Measurements from ENCODE around the gene SDCCAG8.

SDCCAG8 gene

GRCh38 chr1:243341074-243341473, 85.2 kb downstream of the SDCCAG8 start:
- no peak for DNase-seq

- peak; percentile 84 for DNase-seq
Measured at GRCh38 chr1:243343970-243344937, 88.4 kb downstream of the SDCCAG8 start.

GRCh38 chr1:243345205-243345604, 89.4 kb downstream of the SDCCAG8 start:
- DNase-seq: no peak

DNA sequence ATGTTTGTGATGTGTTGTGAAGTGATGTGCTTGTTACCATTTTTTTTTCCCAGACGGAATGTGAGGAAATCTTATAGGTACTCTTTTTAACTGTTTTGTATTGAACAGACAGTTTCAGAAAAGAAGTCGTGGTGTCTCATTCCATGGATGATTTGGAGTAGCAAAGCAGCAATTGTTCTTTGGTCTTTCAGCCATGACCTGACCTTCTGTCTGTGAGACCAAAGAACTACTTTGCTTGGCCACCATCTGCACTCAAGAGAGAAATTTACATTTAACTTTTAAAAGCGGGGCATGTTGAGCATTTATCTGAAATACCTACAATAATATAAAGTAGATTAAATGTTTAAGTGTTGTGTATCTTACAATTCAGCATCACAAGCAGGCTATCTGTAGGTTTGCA, 90.2 kb downstream of the SDCCAG8 start:
- DNase-seq: no peak

DNA sequence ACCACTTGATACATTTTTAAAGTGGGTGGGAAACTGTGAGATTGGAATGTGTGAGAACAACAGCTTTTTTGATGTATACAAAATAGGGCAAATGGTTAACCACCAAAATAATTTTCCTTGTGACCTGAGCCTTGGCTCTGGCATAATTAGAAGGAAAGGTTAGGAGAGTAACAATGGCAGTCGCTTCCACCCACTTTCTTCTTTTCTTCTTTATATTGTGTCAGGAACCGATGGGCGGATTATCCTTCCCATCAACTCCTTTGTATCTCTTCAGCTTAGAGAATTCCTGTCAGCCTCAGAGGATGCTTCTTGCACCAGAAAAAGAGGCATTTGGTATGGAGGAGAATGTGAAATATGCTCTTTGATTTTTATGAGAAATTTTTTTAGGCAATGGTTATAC, 90.6 kb downstream of the SDCCAG8 start:
- DNase-seq: no peak

DNA sequence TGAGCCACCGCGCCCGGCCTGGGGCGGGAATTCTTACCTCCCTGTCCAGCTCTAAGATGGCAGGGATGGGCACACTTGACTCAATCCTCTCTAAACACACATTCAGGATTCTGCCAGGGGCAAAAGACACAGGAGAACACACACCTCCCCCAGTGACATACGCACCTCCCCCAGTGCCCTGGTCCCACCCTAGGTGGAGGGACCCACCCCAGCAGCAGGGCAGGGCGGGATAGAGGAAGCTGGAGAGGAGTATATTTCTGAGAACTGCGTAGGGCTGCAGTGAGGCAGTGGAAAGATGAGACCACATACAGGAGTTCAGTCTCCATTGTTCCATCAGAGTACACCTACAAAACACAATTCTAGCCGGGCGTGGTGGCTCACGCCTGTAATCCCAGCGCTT, 92.5 kb downstream of the SDCCAG8 start:
- no peak for DNase-seq

DNA sequence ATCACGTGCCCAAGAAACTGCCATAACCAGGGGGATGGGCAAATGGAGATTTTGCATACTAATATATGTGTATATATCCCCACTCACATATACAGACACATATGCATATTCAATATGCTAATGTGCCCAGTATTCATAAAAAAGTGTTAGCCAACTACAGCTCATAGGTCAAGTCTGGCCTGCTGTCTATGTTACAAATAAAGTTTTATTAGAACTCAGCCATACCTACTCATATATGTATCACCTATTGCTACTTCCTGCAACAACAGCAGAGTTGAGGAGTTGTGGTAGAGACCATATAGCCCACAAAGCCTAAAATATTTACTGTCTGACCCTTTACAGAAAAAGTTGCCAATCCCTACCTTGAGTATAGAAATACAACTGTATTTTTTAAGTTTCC, 93.3 kb downstream of the SDCCAG8 start:
- no peak for DNase-seq

DNA sequence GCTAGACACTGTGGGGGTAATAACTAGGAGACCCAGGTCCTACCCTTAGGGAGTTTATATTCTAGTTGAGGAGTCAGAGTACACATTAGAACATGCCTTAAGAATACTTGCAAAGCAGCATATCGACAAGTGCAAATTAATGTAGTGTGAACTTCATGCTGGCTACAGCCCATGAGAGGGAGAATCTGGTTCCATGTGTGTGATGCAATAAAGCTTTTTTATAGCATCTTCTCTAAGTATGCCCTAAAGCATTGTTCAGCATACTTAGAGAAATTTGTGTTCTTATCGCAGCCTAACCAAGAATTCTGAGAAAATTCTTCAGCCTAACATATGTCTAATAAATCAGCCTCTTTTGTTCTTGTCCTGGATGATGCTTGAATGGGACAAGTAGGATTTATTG, 95.5 kb downstream of the SDCCAG8 start:
- no peak for DNase-seq

DNA sequence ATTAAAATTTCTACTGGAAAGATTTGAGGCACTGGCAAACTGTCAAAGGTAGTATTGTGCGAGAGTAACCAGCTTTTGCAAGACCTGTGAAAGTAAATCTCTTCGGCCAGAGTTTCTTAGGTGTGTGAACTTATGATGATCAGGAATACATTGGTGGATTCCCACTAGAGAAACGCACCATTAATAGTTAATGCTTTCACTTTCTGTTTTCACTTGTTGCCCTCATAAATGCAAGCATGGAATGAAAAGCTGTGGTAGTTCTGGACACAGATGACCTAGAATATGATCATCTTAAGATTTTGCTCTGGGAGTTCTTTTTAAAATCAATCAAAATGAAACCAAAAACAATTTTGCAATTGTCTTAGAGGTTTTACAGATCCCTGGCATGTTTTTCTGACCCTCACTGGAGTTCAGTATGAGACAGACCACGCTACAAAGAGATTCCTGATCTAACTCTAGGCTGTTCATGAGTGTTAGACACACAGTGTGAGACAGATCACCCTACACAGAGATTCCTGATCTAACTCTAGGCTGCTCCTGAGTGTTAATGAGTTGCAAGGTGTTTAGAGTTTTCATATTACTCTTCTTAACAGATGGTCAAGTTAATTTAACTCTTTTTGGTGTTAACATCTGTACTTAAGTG, 98.8 kb downstream of the SDCCAG8 start:
- DNase-seq: no peak

DNA sequence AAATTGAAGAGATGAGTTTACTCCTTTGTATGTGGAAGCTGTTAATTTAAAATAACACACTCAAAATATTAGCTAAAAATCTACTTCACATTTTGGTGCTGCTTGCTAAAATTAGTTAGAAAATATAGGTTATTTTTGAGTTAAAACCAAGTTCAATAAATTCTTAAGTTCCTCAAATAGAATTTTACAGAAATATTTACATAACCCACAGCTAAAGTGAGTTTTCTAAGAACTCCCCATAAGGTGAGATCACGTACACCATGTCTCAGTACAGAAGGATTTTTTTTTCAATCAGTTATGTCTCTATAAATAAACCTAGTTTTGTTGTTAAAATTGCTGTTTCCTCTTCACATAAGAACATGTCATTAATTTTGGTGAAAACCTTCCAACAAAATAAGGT, 108.0 kb downstream of the SDCCAG8 start:
- no peak for DNase-seq

DNA sequence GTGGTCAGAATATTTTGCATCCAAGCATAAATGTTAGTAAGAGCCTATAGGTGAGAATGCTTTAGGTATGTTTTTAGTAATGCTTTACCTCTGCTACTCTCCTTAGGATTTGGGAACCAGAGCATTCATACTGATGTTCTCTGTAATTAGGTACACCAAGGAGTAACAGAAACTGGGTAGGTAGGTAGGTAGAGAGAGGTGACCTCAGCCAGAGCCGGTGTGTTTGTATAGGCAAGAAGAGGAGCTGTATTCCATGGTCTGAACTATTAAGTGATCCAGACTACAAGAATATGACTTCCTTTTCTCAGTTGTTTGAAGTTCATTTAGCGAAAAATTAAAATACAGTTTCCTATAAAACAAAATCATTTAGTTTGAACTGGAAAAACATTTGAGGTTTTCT, 108.5 kb downstream of the SDCCAG8 start:
- DNase-seq: no peak

- no peak for DNase-seq
Measured at GRCh38 chr1:243364866-243365265, 109.0 kb downstream of the SDCCAG8 start.

DNA sequence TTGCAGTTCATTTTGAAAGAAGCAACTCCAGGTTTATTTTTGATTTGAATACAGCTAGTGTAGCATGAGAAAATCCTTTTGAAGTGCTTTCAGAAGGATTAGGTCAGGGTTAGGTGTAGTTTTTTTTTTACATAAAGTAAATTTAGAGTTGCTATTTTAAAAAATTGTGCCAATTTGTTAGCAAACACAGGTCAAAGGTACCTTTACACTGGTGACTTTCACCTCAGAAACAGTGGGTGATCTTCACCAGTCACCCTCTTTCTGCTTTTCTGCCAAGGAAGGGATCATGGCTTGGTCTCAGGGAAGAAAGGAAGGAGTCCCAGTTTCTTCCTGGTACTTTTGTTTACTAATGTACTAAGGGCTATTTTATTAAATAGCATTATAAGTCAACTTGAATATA, 111.5 kb downstream of the SDCCAG8 start:
- DNase-seq: no peak

GRCh38 chr1:243374412-243374811, 118.6 kb downstream of the SDCCAG8 start:
- DNase-seq: no peak

GRCh38 chr1:243375596-243375995, 119.8 kb downstream of the SDCCAG8 start:
- DNase-seq: no peak

DNA sequence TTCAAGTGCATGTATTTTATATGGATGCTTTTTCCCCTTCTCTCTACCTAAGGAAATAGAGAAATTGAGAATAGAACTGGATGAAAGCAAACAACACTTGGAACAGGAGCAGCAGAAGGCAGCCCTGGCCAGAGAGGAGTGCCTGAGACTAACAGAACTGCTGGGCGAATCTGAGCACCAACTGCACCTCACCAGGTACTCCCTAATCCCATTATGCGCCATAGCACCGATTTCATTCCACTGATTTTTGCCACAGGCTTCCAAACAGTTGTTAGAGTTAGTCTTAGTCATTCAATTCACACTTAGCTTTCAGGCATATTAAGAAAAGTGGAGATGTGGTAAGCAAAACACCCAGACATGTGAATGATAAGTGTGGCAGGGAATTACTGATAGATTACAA, 122.8 kb downstream of the SDCCAG8 start:
- no peak for DNase-seq

DNA sequence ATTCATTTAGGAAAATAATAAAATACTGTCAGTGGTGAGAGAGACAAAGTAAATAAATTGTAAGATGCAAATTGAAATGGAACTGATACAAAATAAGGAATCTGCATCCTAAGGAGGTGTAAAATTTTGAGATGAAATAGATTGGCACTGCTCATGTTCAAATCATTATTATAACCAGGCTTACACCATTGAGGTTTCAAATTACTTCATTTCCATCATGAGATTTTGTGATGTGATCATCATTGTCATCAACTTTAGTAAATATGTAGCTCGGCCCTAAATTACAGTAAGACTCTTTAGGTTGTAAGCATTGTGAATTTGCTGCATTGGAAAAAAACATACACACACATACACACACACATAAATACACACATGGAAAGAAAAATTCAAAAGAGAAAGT, 123.4 kb downstream of the SDCCAG8 start:
- no peak for DNase-seq

DNA sequence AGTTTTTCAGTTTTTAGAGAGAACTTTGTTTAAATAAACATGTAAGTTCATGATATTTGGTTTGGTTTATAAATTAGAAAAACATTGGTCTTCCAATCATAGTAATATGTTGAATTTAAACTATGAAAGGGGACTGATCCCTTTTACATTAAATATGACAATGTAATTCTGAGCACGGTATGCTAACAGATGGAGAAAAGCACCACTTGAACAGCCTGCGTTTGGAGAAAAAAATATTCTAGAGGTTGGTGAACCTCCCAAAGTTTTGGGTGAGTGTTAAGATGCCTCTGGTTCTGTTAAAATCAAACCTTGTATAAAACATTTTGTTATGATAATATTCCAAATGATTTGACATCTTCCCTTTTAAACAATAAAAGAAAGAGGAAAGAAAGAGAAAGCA, 123.9 kb downstream of the SDCCAG8 start:
- no peak for DNase-seq

GRCh38 chr1:243388276-243388675, 132.4 kb downstream of the SDCCAG8 start:
- DNase-seq: no peak

- DNase-seq: no peak
Measured at GRCh38 chr1:243390162-243390791, 134.4 kb downstream of the SDCCAG8 start.

GRCh38 chr1:243391355-243391754, 135.5 kb downstream of the SDCCAG8 start:
- DNase-seq: no peak

DNA sequence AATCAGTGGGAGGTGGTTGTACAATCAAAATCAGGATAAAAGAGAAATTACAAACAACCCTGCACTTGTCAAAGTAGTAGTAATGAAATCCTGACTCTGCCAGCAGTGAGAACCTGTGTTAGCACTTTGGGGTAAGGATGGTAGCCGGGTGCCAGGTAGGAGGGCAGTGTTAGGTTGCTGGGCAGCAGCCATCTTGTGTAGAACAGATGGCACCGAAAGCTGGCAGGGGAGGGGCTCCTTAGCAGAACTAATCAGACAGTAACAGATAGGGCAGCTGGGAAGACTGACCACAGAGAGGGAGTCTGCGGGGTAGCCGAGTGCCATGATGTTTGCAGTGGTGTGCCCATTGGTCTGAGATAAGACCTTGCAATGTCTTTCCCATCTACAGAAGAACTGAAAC, 137.3 kb downstream of the SDCCAG8 start:
- DNase-seq: no peak

DNA sequence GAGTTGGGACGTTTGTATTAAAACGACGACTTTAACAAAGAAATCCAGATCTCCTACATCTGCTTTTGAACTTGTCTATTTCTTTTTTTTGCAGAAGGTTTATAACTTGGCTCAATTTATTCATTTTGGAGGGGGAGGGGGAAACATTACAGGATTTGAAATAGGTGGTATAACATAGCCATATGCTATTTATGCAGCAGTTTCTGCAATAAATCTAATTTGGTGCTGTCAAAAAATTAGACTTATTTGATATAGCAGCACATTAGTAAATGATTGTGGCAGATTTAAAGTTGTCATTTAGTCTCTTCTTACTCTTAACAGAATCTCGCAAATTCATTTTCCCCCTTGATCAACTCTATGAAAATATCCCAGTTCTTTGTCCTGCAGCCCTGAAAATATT, 138.2 kb downstream of the SDCCAG8 start:
- DNase-seq: no peak

Measured in NCI-H146 (cell line).